AG09319 (cell line): ENCODE results near the gene DSCAM.

Experiments used
- DNase-seq: peaks from one replicate; pipeline ENCODE4 v3.0.0-alpha.2; 2010; ENCODE audit warnings: low read depth; ENCODE audit errors: extremely low read depth
- CTCF ChIP-seq: IDR thresholded peaks from 2 replicates; pipeline ENCODE4 v1.5.1; 2011; ENCODE audit warnings: low read depth, mild to moderate bottlenecking, inconsistent platforms, low read length, moderate library complexity

Gene DSCAM

GRCh38 chr21:39972471-39972870, 874.5 kb downstream of the DSCAM start:
- DNase-seq = no peak
- TF ChIP-seq CTCF = no peak

- no peak for TF ChIP-seq CTCF
- no peak for DNase-seq
Observed at GRCh38 chr21:39971956-39972355, 875.0 kb downstream of the DSCAM start.

GRCh38 chr21:39969691-39970364, 877.1 kb downstream of the DSCAM start:
- TF ChIP-seq CTCF = no peak
- no peak for DNase-seq

DNA sequence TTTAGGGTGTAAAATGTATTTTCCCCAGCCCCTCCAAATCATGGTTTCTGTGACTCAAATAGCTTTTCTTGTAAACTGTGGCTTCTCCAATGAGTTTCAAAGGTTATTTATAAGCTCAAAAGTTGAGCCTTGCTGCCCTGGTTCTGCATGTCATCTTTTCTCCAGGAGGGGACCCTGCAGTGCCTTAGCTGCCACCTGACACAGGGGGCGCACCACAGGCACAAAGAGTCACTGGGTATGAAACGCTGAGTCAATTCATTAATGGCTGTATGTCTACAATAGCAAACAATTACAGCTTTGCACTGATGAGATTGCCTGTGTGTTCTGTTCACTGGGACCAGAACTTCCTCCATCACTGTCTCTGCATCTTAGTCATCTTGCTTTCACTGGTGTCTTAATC, 878.9 kb downstream of the DSCAM start:
- TF ChIP-seq CTCF = no peak
- no peak for DNase-seq

DNA sequence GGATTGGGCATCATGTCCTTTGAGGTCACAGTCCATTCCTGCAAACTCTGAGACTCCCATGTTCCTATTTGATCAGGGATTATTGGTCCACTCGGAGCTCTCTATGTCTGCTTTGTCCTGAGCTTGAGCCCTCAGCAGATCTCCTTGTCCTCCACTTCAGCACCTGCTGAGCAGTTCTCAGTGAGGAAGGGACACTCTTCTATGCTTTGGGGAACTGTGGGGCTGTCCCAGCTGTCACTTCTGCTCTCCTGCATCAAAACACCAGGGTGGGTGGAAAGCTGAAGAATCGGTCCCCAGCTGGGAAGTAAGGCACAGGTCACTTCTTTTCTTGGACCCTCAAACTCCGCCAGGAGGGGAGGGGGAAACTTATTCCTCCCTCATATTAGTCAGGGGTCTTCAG, 880.2 kb downstream of the DSCAM start:
- no peak for DNase-seq
- no peak for TF ChIP-seq CTCF

DNA sequence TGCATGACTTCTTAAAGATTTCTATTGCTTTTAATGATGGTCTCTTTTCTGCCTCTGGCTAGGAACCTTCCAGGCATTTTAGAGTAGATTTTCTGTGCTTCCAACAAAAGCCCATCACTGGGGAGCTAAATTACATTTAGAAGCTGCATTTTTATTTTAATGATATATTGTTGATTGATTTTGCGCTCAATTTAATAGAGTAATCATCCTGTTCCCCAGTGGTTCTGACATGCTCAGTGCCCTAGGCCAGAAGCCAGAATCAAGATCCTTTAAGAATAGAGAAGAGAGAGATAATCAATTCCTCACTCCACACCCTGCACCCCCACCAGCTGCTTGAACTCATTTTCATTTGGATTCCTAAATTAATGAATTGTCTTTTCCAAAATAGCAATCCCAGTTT, 881.9 kb downstream of the DSCAM start:
- TF ChIP-seq CTCF = no peak
- no peak for DNase-seq

GRCh38 chr21:39961251-39961650, 885.7 kb downstream of the DSCAM start:
- no peak for TF ChIP-seq CTCF
- DNase-seq = no peak
